DMS153 treated with DMSO at 0.1 percent for 48 hours (cell line): ENCODE data around the gene PTPRO.
"Not testable (repeated sequence)": the region's sequence is repeated elsewhere in the genome, so short reads cannot be mapped to it uniquely, and the experiment has no call there.

Source experiments
- DNase-seq: peaks from one replicate; lab custom pipeline; 2025; ENCODE audit not compliant: unreplicated experiment; lab: John Stamatoyannopoulos, UW

PTPRO gene

DNA sequence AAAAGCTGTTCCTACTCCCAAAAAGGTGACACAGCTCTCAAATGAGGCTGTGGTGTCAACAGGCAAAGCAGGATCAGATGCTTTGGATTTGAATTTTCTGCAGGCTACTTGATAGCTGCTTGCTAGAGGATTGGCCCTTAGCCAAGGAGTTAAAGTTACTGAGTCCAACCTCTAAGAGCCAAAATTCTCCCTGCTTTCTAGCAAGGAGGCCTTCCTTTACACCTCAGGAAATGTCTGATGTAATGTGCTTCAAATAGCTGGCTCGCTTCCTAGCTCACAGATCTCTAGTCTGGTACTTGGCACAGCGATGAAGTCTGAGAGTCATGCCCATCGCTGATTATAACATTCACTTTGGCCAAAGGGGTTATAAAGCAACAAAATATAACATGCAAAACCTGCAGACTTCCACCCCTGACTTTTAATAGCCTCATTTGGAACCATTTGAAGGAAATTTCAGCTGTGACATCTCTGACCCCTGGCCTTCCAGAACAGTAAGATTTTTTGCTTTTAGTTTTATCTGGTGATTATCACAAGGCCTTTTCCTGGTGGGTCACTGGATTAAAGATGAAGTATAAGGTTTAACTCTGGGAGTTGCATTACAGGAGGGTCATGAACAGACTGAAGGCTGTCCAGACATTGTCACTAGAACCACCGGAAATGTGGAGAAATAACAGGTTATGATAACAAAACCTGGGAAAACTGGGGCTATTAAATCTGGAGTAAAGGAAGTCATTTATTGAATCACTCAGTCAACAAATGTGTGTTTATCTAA lies 277.1 kb downstream of the PTPRO start:
- DNase-seq, result no peak

- no peak for DNase-seq
Measured at GRCh38 chr12:15600223-15600935, 278.1 kb downstream of the PTPRO start.

DNA sequence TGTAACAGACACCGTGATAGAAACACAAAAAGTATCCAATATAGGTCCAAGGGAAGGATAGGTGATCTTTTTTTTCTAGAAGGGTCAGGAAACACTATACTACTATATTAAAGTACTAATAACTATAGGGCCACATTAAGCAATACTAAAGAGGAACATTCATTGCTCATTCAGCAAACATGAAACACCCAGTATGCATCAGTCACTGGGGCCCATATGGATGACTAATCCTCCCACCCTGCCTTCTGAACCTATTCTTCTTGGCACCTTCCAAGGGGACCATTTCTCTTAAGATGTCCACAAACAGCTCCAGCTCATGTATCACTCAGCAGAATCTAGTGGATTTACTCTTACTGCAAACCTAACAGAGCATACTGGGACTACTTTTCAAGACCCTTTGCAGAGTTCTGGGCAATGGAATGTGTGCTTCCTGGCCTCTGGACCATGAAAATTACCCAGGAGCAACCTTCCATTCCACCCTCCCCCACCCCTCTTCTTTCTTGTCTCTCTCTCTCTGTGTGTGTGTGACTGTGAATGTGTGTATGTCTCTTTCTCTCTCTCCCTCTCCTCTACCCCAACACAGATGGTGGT lies 279.0 kb downstream of the PTPRO start:
- no peak for DNase-seq

GRCh38 chr12:15602051-15602672 lies 279.9 kb downstream of the PTPRO start:
- no peak for DNase-seq

DNA sequence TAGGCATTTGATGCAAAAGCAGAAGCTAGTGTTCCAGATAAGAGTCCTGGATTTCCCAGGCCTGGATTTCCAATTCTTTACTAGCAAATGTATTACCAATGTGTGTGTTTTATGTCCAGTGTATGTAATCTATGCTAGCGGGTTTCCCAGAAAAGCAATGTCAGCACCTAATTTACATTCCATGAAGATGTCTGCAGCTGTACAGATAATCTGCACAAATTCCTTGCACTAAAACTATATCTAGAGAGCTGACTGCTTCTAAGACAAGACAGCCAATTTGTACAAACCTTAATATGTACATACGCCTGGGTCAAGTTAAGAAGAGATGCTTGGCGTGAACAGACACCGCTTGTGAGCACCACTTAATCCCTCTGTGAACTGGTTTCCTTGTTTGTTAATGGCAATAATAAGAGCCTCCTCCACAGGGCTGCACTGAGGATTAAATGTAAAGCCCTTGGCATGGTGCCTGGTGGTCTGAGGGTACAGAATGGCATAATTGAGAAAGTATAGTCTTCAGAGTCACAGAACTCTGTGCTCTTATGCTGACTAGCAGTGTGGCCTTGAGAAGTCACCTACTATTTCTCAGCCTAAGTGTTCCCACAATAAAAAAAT lies 281.3 kb downstream of the PTPRO start:
- DNase-seq, result no peak

GRCh38 chr12:15605881-15606590 lies 283.7 kb downstream of the PTPRO start:
- DNase-seq, result no peak

GRCh38 chr12:15608406-15608805 lies 286.1 kb downstream of the PTPRO start:
- no peak for DNase-seq

GRCh38 chr12:15608941-15609340 lies 286.6 kb downstream of the PTPRO start:
- no peak for DNase-seq

GRCh38 chr12:15613981-15614380 lies 291.7 kb downstream of the PTPRO start:
- no peak for DNase-seq

DNA sequence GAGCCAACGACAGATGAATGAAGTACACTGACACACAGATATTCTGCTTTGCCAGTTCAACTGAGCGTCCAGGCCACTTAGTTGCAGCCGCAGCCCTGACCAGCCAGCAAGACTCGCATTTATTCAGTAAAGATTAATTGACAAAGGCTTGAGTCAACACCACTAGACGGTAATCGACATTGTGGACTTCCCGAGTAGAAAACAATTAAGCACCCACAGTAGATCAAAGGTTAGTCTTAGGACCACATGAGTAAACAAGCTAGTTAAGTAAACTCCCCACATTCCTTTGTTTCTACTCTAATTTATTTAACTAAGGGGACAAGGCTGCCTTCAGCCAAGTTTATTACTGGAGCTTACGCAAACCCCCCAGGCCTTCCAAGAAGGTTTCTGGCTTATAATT lies 294.2 kb downstream of the PTPRO start:
- not testable (repeated sequence) for DNase-seq

GRCh38 chr12:15620741-15621539 lies 298.6 kb downstream of the PTPRO start:
- DNase-seq, result no peak

DNA sequence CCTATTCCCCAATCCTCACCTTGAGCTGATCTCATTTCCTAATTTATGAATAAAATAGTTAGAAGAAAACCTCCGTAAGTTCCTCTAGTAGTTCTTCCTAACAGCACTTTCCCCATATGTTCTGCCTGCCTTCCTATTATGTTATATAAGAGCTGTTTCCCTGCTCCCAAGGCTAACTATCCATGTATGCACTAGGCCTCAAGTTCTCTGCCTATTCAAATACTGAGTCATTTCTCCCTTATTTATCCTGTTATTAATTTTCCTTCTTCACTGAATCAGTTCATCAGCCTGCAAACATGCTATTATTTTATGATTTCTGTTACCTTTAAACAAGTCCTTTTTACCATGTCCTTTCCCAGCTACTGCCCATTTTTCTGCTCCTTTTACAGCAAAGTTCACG lies 302.8 kb downstream of the PTPRO start:
- no peak for DNase-seq

GRCh38 chr12:15627995-15628945 lies 306.0 kb downstream of the PTPRO start:
- no peak for DNase-seq

DNA sequence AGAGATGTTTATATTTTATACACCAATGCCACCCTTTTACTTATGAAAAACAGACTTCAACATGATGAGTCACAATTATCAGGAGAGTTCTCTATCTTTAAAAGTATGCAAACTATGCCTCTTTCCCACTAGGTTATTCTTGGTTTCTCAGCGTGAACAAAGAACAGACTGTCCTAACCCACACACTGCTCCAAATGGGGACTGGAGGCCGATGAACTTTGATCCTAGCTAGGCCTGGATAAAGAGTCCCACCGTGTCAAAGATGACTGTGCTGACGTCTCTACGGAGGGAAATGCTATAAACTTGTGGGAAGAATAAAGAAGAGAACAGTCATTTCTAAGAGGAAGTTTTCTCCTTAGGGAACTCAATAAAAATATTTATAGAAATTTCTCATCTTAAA lies 306.8 kb downstream of the PTPRO start:
- no peak for DNase-seq

- no peak for DNase-seq
Measured at GRCh38 chr12:15629761-15630160, 307.5 kb downstream of the PTPRO start.

DNA sequence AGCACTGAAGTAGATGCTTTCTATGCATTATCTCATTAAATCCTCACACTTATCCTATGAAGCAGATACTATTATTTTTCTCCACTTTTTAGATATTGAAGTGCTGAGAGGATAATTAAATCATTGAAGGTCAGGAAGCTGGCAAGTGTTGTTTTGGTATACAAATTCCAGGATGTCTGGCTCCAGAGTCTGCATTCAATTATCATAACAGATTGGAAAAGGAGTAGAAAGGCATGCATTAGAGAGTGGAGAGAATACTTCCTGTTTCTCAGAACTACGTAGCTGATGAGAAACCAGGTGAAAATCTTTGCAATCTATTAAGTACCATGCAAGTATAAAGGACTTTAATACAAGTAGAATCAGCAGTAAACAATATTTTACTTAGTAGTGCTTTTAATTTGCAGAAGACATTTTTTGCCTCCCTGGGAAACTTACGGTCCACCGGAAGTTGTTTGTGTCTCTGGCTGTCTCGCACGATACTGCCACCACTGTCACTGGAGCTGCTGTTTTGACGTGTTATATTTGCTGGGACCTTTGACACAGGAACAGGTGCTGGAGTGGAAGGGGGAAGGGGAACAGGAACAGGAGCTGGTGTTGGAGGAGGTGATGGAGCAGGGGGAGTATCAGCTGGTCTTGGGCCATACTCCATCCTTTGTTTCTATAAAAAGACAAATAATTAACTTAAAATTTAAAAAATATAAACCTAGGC lies 308.9 kb downstream of the PTPRO start:
- DNase-seq, result no peak

DNA sequence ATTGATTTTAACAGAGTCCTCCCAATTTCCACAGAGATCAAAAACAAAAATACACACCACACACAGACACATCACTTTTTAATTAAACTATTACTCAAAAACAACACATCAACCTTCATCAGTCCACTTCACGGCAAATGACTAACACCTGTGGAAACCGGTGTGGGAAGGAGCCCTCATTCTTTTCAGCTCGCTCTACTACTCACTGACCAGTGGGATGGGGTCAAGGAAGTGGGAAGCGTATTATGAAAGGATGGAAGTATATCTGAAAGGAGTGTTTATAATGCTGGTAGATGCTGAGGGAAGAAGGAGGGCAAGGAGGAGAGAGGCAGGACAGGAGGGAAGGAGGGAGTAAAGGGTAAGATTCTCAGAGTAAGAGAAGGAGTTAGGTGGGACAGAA lies 310.4 kb downstream of the PTPRO start:
- DNase-seq, result no peak

DNA sequence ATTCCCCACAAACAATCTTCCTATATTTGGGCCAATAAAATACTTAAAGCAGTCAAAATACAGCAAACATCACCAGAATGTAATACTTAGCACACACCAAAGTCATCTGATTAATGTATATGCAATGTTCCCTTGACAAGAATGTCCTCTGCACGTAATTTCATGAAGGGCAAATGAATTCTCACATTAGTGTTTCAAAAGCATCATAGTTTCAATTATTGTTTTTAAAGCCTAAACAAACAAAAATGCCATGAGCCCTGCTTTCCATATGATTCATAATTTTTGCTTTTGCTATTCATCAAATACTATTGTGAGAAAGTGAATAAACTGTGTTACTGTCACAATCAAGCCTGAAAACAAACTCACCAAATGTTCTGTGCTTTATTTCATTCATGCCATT lies 310.9 kb downstream of the PTPRO start:
- no peak for DNase-seq
